Measurements from ENCODE around the gene SAMD4A.

Gene SAMD4A

GRCh38 chr14:54667764-54668163 is 100.8 kb downstream of the SAMD4A start:
- DNase-seq (ENCODE audit: extremely low read depth, low read depth), result no peak
- TF ChIP-seq CTCF (IDR thresholded peaks at IDR 0.05; ENCODE audit: low read depth, low read length), result no peak

- no peak for TF ChIP-seq CTCF (IDR thresholded peaks at IDR 0.05; ENCODE audit: low read depth, low read length)
- DNase-seq (ENCODE audit: extremely low read depth, low read depth), result no peak
Observed at GRCh38 chr14:54669721-54670561, 103.0 kb downstream of the SAMD4A start.

GRCh38 chr14:54671537-54671936 is 104.6 kb downstream of the SAMD4A start:
- TF ChIP-seq CTCF (IDR thresholded peaks at IDR 0.05; ENCODE audit: low read depth, low read length), result no peak
- no peak for DNase-seq (ENCODE audit: extremely low read depth, low read depth)

GRCh38 chr14:54672181-54672580 is 105.3 kb downstream of the SAMD4A start:
- DNase-seq (ENCODE audit: extremely low read depth, low read depth), result no peak
- TF ChIP-seq CTCF (IDR thresholded peaks at IDR 0.05; ENCODE audit: low read depth, low read length), result no peak

- DNase-seq (ENCODE audit: extremely low read depth, low read depth), result no peak
- TF ChIP-seq CTCF (IDR thresholded peaks at IDR 0.05; ENCODE audit: low read depth, low read length), result no peak
Observed at GRCh38 chr14:54672688-54673087, 105.8 kb downstream of the SAMD4A start.

GRCh38 chr14:54673193-54674045 is 106.5 kb downstream of the SAMD4A start:
- no peak for TF ChIP-seq CTCF (IDR thresholded peaks at IDR 0.05; ENCODE audit: low read depth, low read length)
- no peak for DNase-seq (ENCODE audit: extremely low read depth, low read depth)
